HCEC 1CT (cell line): ENCODE results near the gene COX7C.

Source experiments
- DNase-seq: peaks from one replicate; pipeline ENCODE4 v3.0.0-alpha.2; 2017

COX7C gene

GRCh38 chr5:86665984-86666760 lies 48.4 kb downstream of the COX7C start:
- no peak for DNase-seq

GRCh38 chr5:86666981-86667380 lies 49.2 kb downstream of the COX7C start:
- no peak for DNase-seq
